Psoas muscle (tissue), 8 donors: Measurements from ENCODE around the gene MAGEF1. TPM values are rescaled to one million over a fixed set of nuclear protein-coding genes. Genes with fewer than 3 reads are reported as not detected.

Experiments used
- ATAC-seq, 4 donors: fragments of 200-7000 bp; cut with Tn5 transposase; one replicate each; pipeline ENCODE4 v1.9.1; 2020; ENCODE audit warnings: moderate library complexity in 3 of 4, mild to moderate bottlenecking in 2 of 4
- DNase-seq, 2 donors: peaks; one replicate each; pipeline ENCODE4 v3.0.0-alpha.2; 2020
- H3K27ac ChIP-seq: fragments of 200-600 bp; one replicate; pipeline ENCODE4 v1.8.0; 2022
- H3K27me3 ChIP-seq, 3 donors: fragments of 200-600 bp in 1 of 3; one replicate each; pipeline versions ENCODE4 v1.6.1 to v1.8.0; 2013 to 2022; ENCODE audit warnings: low read length in 2 of 3, mild to moderate bottlenecking in 2 of 3, moderate library complexity in 1 of 3; ENCODE audit not compliant: insufficient read depth in 3 of 3
- H3K36me3 ChIP-seq, 2 donors: fragments of 200-600 bp in 1 of 2; one replicate each; pipeline versions ENCODE4 v1.6.1 to v1.8.0; 2013 to 2022; ENCODE audit warnings: low read depth in 1 of 2, mild to moderate bottlenecking in 1 of 2, moderate library complexity in 1 of 2; ENCODE audit not compliant: insufficient read depth in 1 of 2
- H3K4me1 ChIP-seq: fragments of 200-600 bp; one replicate; pipeline ENCODE4 v1.8.0; 2022
- H3K4me3 ChIP-seq: fragments of 200-600 bp; one replicate; pipeline ENCODE4 v1.8.0; 2022; ENCODE audit warnings: mild to moderate bottlenecking
- H3K9me3 ChIP-seq: fragments of 200-600 bp; one replicate; pipeline ENCODE4 v1.8.0; 2022
- CTCF ChIP-seq: fragments of 200-600 bp; IDR thresholded peaks from one replicate; pipeline ENCODE4 v1.8.0; 2022; ENCODE audit warnings: antibody characterized with exemption
- WGBS, 3 donors: extraction: QIAGEN DNeasy Blood & Tissue Kit; methylation state at CpG; one replicate each; pipeline versions ENCODE4 v1.1.6 to v1.1.7; 2013; 5-methylcytosine and 5-hydroxymethylcytosine counted together
- intact Hi-C, 2 donors: fragments of 100-400 bp; cut with DNase I; formaldehyde crosslinking; loops; one replicate each; pipeline versions ENCODE4 v1.11.0 to v1.14.2; 2022
- polyA plus RNA-seq, 3 donors: library from polyadenylated mRNA; stranded (reverse); fragments of 200-250 nt; gene quantifications; one replicate each; pipeline ENCODE4 v1.2.3, GENCODE V29; 2013
- total RNA-seq, 4 donors: library from RNA; stranded (reverse); fragmentation: NEBNext Ultra II Directional in 2 of 4; extraction: Animal tissue kit (Norgen Biotek cat#: 25700) in 2 of 4; gene quantifications; one replicate each; pipeline versions ENCODE4 v1.2.1 to v1.2.4, GENCODE V29; 2021 to 2023
- donor health status: healthy with polysubstance abuse.
- donor health status: DM: no; HTN: no; CAD: no; lungs with moderate emphysema.
- donor health status: Bipolar disorder and iron deficiency.
- donor health status: healthy.
- donor health status: DM: yes; HTN: yes; CAD: no.
- donor health status: DM: no; HTN: no; CAD: no.
- donor health status: DM: no; HTN: no; CAD: no.
- donor health status: DM: yes; HTN: yes; CAD: no.

Gene MAGEF1
- total and polyA plus RNA-seq, 7 donors = 13.0 to 27.3 (median 17.6) TPM

- no peak for DNase-seq
- ATAC-seq = no peak
- TF ChIP-seq CTCF = no peak
- peaks cover 8% of the 10 kb centered on the region for H3K4me1 ChIP-seq
- no peaks in the 10 kb centered on the region for H3K27me3 ChIP-seq
- H3K9me3 ChIP-seq = no peaks in the 10 kb centered on the region
- H3K4me3 ChIP-seq = no peak overlapping the region
- intact Hi-C loops = no loop called here
- H3K36me3 ChIP-seq = no peaks in the 10 kb centered on the region
- WGBS, 3 donors = 67 to 74% (median 68%) methylated on average over 16 of the region's 16 CpGs
- H3K27ac ChIP-seq = no peak overlapping the region
Observed at GRCh38 chr3:184693011-184693975, 18.6 kb downstream of the MAGEF1 start.

GRCh38 chr3:184691397-184692231 lies 20.2 kb downstream of the MAGEF1 start:
- WGBS, 3 donors = 33 to 51% (median 40%) methylated on average over 23 of the region's 23 CpGs
- Histone ChIP-seq H3K4me1 (peaks cover 20% of the 10 kb centered on the region), H3K27me3 (no peaks in the 10 kb centered on the region), H3K9me3 (no peaks in the 10 kb centered on the region), H3K36me3 (no peaks in the 10 kb centered on the region), H3K4me3 (no peak overlapping the region), H3K27ac (no peak overlapping the region)
- peak; percentile 35 to 58 for DNase-seq
- intact Hi-C loops = no loop called here
- ATAC-seq = peak in 2 of 4 donors; percentile 12 to 35
- no peak for TF ChIP-seq CTCF

GRCh38 chr3:184690192-184690883 lies 21.5 kb downstream of the MAGEF1 start:
- H3K4me1 ChIP-seq = peaks cover 20% of the 10 kb centered on the region
- no peak overlapping the region for H3K4me3 ChIP-seq
- no peak for ATAC-seq

More at GRCh38 chr3:184690192-184690883, 21.5 kb downstream of the MAGEF1 start:
- Histone ChIP-seq H3K36me3 (no peaks in the 10 kb centered on the region), H3K9me3 (no peaks in the 10 kb centered on the region), H3K27ac (no peak overlapping the region), H3K27me3 (no peaks in the 10 kb centered on the region)
- TF ChIP-seq CTCF = no peak
- intact Hi-C loops = no loop called here
- 64 to 79% (median 72%) methylated on average over 16 of the region's 16 CpGs for WGBS, 3 donors
- no peak for DNase-seq
